Activated naive CD8-positive, alpha-beta T cell treated with anti-CD3 and anti-CD28 coated beads, Interleukin-2, amount 10 ng/mL, durations not matched to agents 7 days and 5 days (primary cell): ENCODE results near the gene HDAC8. TPM values are rescaled to one million over a fixed set of nuclear protein-coding genes. Genes with fewer than 3 reads are reported as not detected.
"Not testable (repeated sequence)": the region's sequence is repeated elsewhere in the genome, so short reads cannot be mapped to it uniquely, and the experiment has no call there.

Experiments
- ATAC-seq: fragments of 150-1000 bp; cut with Tn5 transposase; one replicate; pipeline ENCODE4 v1.10.0; 2021; ENCODE audit warnings: low read depth, moderate library complexity
- POLR2A ChIA-PET: fragments of 350-600 bp; sonication (Branson Sonifier 250); formaldehyde crosslinking; loops from one replicate; lab custom pipeline; 2021; ENCODE audit warnings: antibody characterized with exemption; lab: Charles Lee
- DNase-seq: peaks from one replicate; pipeline ENCODE4 v3.0.0; 2021
- H3K27ac Mint-ChIP-seq: one replicate; pipeline ENCODE4 v1.8.0; 2022; ENCODE audit warnings: mild to moderate bottlenecking, mixed read lengths
- H3K27me3 Mint-ChIP-seq: one replicate; pipeline ENCODE4 v1.8.0; 2022; ENCODE audit warnings: mild to moderate bottlenecking, moderate library complexity, mixed read lengths
- H3K36me3 Mint-ChIP-seq: one replicate; pipeline ENCODE4 v1.8.0; 2021; ENCODE audit warnings: mild to moderate bottlenecking, mixed read lengths
- H3K4me1 Mint-ChIP-seq: one replicate; pipeline ENCODE4 v1.8.0; 2021; ENCODE audit warnings: mixed read lengths
- H3K4me3 Mint-ChIP-seq: one replicate; pipeline ENCODE4 v1.8.0; 2022; ENCODE audit warnings: mild to moderate bottlenecking, moderate library complexity, mixed read lengths
- H3K9me3 Mint-ChIP-seq: one replicate; pipeline ENCODE4 v1.8.0; 2021; ENCODE audit warnings: mixed read lengths
- total RNA-seq, 2 experiments: library from RNA; stranded (reverse); gene quantifications; one replicate each; pipeline ENCODE4 v1.2.3, GENCODE V29; 2021

The HDAC8 gene
- total RNA-seq, 2 experiments from 2014 or later, result 25.2 to 25.5 TPM

DNA sequence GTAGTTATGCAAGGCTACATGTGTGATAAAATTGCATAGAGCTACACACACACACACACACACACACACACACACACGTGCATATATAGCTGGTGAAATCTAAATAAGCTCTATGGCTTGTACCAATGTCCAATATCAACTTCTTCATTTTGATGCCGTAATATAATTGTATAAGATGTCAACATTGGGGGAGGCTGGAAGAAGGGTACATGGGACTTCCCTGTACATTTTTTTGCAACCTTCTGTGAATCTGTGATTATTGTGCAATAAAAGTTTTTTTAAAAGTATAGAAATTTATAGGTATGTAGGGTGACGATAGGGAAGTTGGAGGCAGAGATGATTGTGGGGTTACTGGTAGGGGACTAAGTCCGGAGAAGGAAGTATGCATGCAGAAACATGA, 105.5 kb downstream of the HDAC8 start:
- H3K9me3 Mint-ChIP-seq, result no peaks in the 10 kb centered on the region
- DNase-seq (no peak), ATAC-seq (no peak)
- no peak overlapping the region for H3K27ac Mint-ChIP-seq
- peaks cover 22% of the 10 kb centered on the region for H3K36me3 Mint-ChIP-seq
- no peak overlapping the region for H3K4me3 Mint-ChIP-seq
- H3K4me1 Mint-ChIP-seq, result no peaks in the 10 kb centered on the region
- POLR2A ChIA-PET, result no interaction called here
- H3K27me3 Mint-ChIP-seq, result no peaks in the 10 kb centered on the region

DNA sequence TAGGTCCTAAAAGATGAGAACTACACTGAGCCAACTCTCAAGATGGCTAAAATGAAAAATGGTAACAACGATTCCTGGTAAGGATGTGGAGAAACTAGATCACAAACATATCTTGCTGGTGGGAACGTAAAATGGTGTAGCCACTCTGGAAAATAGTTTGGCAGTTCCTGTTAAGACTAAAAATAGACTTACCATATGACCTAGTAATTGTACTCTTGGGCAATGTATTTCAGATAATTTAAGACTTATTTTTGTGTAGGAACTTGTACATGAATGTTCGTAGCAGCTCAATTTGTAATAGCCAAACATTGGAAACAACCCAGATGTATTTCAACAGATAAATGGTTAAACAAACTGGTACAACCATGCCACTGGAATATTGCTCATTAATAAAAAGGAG, 106.2 kb downstream of the HDAC8 start:
- H3K9me3 Mint-ChIP-seq, result no peaks in the 10 kb centered on the region
- no peaks in the 10 kb centered on the region for H3K27me3 Mint-ChIP-seq
- H3K4me3 Mint-ChIP-seq, result no peak overlapping the region
- no peaks in the 10 kb centered on the region for H3K4me1 Mint-ChIP-seq
- no peak for ATAC-seq
- POLR2A ChIA-PET, result no interaction called here
- H3K27ac Mint-ChIP-seq, result no peak overlapping the region
- H3K36me3 Mint-ChIP-seq, result peaks cover 26% of the 10 kb centered on the region
- DNase-seq, result no peak

- Mint-ChIP-seq H3K36me3 (peaks cover 26% of the 10 kb centered on the region), H3K4me1 (no peaks in the 10 kb centered on the region), H3K4me3 (no peak overlapping the region), H3K27me3 (no peaks in the 10 kb centered on the region), H3K27ac (no peak overlapping the region), H3K9me3 (no peaks in the 10 kb centered on the region)
- POLR2A ChIA-PET, result no interaction called here
- ATAC-seq (no peak), DNase-seq (no peak)
These were observed 106.8 kb downstream of the HDAC8 start for GRCh38 chrX:72465889-72466288.

DNA sequence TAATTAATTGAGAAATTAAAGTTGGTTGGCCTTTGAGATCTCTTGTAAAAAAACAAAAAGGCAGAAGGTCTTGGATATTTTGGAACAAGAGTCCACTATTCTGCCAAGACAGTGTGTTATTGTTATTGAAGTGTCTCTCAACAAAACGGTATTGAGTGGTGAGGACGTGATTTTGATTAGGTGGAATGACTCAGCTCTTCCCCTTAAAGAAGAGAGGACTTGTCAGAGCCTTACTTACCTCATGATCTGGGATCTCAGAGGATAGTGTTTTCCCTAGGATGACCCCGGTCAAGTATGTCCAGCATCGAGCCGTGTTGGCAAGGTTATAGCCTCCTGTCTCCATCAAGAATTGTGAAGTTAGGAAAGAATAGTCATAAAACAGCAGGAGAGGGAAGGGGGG, 110.9 kb downstream of the HDAC8 start:
- DNase-seq, result no peak
- Mint-ChIP-seq H3K9me3 (no peaks in the 10 kb centered on the region), H3K27ac (no peak overlapping the region), H3K4me1 (no peaks in the 10 kb centered on the region), H3K4me3 (no peak overlapping the region), H3K36me3 (peaks cover 11% of the 10 kb centered on the region), H3K27me3 (no peaks in the 10 kb centered on the region)
- POLR2A ChIA-PET, result no interaction called here
- no peak for ATAC-seq

- Mint-ChIP-seq H3K4me3 (no peak overlapping the region), H3K27ac (no peak overlapping the region), H3K36me3 (peaks cover 11% of the 10 kb centered on the region), H3K9me3 (no peaks in the 10 kb centered on the region), H3K27me3 (no peaks in the 10 kb centered on the region), H3K4me1 (no peaks in the 10 kb centered on the region)
- DNase-seq (no peak), ATAC-seq (no peak)
- POLR2A ChIA-PET, result no interaction called here
These were observed 111.4 kb downstream of the HDAC8 start for GRCh38 chrX:72461288-72461687.

GRCh38 chrX:72460715-72461114, 111.9 kb downstream of the HDAC8 start:
- Mint-ChIP-seq H3K27ac (no peak overlapping the region), H3K4me3 (no peak overlapping the region), H3K9me3 (no peaks in the 10 kb centered on the region), H3K36me3 (peaks cover 9% of the 10 kb centered on the region), H3K27me3 (no peaks in the 10 kb centered on the region), H3K4me1 (no peaks in the 10 kb centered on the region)
- ATAC-seq, result no peak
- DNase-seq, result no peak
- POLR2A ChIA-PET, result no interaction called here

- ATAC-seq, H3K4me3 Mint-ChIP-seq, H3K4me1 Mint-ChIP-seq, POLR2A ChIA-PET, H3K27me3 Mint-ChIP-seq, H3K27ac Mint-ChIP-seq, H3K9me3 Mint-ChIP-seq, DNase-seq: not testable (repeated sequence)
- peaks cover 19% of the 10 kb centered on the region for H3K36me3 Mint-ChIP-seq
These were observed 123.6 kb downstream of the HDAC8 start for GRCh38 chrX:72449034-72449433.

GRCh38 chrX:72440764-72441163, 131.9 kb downstream of the HDAC8 start:
- H3K27ac Mint-ChIP-seq, H3K4me1 Mint-ChIP-seq, H3K9me3 Mint-ChIP-seq, DNase-seq, H3K27me3 Mint-ChIP-seq, ATAC-seq, POLR2A ChIA-PET, H3K4me3 Mint-ChIP-seq: not testable (repeated sequence)
- peaks cover 30% of the 10 kb centered on the region for H3K36me3 Mint-ChIP-seq

- no peak overlapping the region for H3K27ac Mint-ChIP-seq
- peaks cover 40% of the 10 kb centered on the region for H3K36me3 Mint-ChIP-seq
- no peak for ATAC-seq
- no peaks in the 10 kb centered on the region for H3K27me3 Mint-ChIP-seq
- DNase-seq, result no peak
- H3K4me3 Mint-ChIP-seq, result no peak overlapping the region
- H3K9me3 Mint-ChIP-seq, result peaks cover 7% of the 10 kb centered on the region
- H3K4me1 Mint-ChIP-seq, result no peaks in the 10 kb centered on the region
- POLR2A ChIA-PET, result no interaction called here
These were observed 136.6 kb downstream of the HDAC8 start for GRCh38 chrX:72436010-72436409.

- Mint-ChIP-seq H3K27me3 (no peaks in the 10 kb centered on the region), H3K4me1 (no peaks in the 10 kb centered on the region), H3K27ac (no peak overlapping the region), H3K4me3 (no peak overlapping the region), H3K36me3 (peaks cover 21% of the 10 kb centered on the region), H3K9me3 (no peaks in the 10 kb centered on the region)
- DNase-seq (no peak), ATAC-seq (no peak)
- POLR2A ChIA-PET, result no interaction called here
These were observed 142.2 kb downstream of the HDAC8 start for GRCh38 chrX:72430405-72430968.

GRCh38 chrX:72421797-72422196, 150.8 kb downstream of the HDAC8 start:
- ATAC-seq, result no peak
- Mint-ChIP-seq H3K36me3 (peaks cover 24% of the 10 kb centered on the region), H3K4me3 (no peak overlapping the region), H3K9me3 (peaks cover 9% of the 10 kb centered on the region), H3K27ac (no peak overlapping the region), H3K4me1 (no peaks in the 10 kb centered on the region), H3K27me3 (no peaks in the 10 kb centered on the region)
- no peak for DNase-seq
- POLR2A ChIA-PET, result no interaction called here

DNA sequence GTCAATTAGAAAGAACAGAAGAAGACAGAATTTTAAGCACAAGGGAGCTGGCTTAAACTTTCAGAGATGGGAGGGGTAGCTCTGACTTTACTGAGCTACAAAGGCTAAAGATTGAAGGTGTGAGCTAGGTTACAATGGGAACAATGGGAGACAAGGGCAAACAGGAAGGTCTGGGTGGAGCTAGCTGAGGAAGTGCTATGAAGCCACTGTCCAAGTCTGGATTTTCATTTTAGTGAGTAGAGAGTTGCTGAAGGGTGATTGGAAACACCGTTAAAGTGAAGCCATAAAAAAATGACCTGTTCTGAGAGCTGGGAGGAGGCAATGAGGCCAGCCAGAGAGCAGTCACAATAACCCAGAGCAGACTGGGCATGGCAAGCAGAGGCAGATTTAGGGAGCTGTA, 162.7 kb downstream of the HDAC8 start:
- H3K9me3 Mint-ChIP-seq, result peaks cover 10% of the 10 kb centered on the region
- no peak overlapping the region for H3K4me3 Mint-ChIP-seq
- H3K4me1 Mint-ChIP-seq, result peaks cover 6% of the 10 kb centered on the region
- ATAC-seq (no peak), DNase-seq (no peak)
- H3K27ac Mint-ChIP-seq, result no peak overlapping the region
- POLR2A ChIA-PET, result no interaction called here
- H3K36me3 Mint-ChIP-seq, result peaks cover 31% of the 10 kb centered on the region
- no peaks in the 10 kb centered on the region for H3K27me3 Mint-ChIP-seq

DNA sequence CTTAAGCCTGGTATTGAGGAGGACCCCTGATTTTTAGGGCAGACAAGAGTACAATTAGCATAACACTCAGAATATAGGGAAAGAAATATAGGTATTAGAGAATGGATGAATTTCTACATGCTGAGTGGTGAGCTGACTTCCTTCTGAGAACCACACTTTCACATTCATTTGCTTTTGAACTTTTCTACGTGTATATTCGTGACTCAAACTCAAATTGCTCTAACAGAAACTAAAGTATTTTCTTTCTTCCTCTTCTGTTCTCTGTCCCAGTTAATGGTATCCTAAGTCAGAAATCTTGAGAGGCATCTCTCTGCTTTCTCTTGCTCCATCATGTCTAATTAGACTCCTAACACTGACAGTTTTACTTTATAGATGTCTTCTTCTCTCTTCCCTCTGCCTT, 163.8 kb downstream of the HDAC8 start:
- Mint-ChIP-seq H3K4me1 (peaks cover 6% of the 10 kb centered on the region), H3K36me3 (peaks cover 29% of the 10 kb centered on the region), H3K27me3 (no peaks in the 10 kb centered on the region), H3K4me3 (no peak overlapping the region), H3K27ac (peak overlapping the region; percentile 5), H3K9me3 (peaks cover 8% of the 10 kb centered on the region)
- POLR2A ChIA-PET, result no interaction called here
- DNase-seq, result no peak
- no peak for ATAC-seq

- H3K4me3 Mint-ChIP-seq, DNase-seq, H3K4me1 Mint-ChIP-seq, H3K27me3 Mint-ChIP-seq, ATAC-seq, H3K27ac Mint-ChIP-seq, H3K9me3 Mint-ChIP-seq, POLR2A ChIA-PET: not testable (repeated sequence)
- peaks cover 24% of the 10 kb centered on the region for H3K36me3 Mint-ChIP-seq
These were observed 167.5 kb downstream of the HDAC8 start for GRCh38 chrX:72405136-72405535.

DNA sequence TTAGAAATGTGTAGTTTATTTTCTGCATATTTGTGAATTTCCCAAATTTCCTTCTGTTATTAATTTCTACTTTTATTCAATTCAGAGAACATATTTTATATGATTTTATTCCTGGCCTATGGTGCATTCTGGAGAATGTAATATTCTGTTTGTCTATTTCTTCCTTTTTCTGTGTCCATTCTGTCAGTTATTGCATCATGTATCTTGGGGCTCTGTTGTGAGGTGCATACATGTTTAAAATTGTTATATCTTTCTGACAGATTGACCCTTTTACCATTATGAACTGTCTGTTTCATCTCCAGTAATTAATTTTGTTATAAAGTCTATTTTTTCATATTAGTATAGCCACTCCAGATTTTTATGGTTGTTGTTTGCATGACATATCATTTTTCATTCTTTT, 170.0 kb downstream of the HDAC8 start:
- Mint-ChIP-seq H3K27me3 (no peaks in the 10 kb centered on the region), H3K4me3 (no peak overlapping the region), H3K4me1 (no peaks in the 10 kb centered on the region), H3K27ac (no peak overlapping the region), H3K36me3 (peaks cover 17% of the 10 kb centered on the region), H3K9me3 (no peaks in the 10 kb centered on the region)
- POLR2A ChIA-PET, result no interaction called here
- no peak for ATAC-seq
- no peak for DNase-seq
